Measurements from ENCODE around the gene CUX1. TPM values are rescaled to one million over a fixed set of nuclear protein-coding genes. Genes with fewer than 3 reads are reported as not detected.

Gene CUX1
- total RNA-seq, 2 experiments from 2014 or later: 35.6 to 38.0 TPM

GRCh38 chr7:102125127-102125596, 307.7 kb downstream of the CUX1 start:
- Mint-ChIP-seq H3K36me3 (ENCODE audit: low read depth) (peaks cover 9% of the 10 kb centered on the region), H3K9me3 (no peaks in the 10 kb centered on the region), H3K4me1 (ENCODE audit: low read depth) (peaks cover 8% of the 10 kb centered on the region), H3K27me3 (no peaks in the 10 kb centered on the region), H3K4me3 (no peak overlapping the region), H3K27ac (no peak overlapping the region)
- H3K4me3 ChIP-seq (ENCODE audit: low read length): no peak overlapping the region
- no peak for TF ChIP-seq CTCF (IDR thresholded peaks at IDR 0.05)
- no peaks in the 10 kb centered on the region for H3K9me3 ChIP-seq (ENCODE audit: control insufficient read depth in 1 of 2, insufficient read depth in 1 of 2, low read length in 2 of 2)
- H3K36me3 ChIP-seq (ENCODE audit: insufficient read depth, low read length): peaks cover 5% of the 10 kb centered on the region
- no peak overlapping the region for H3K27ac ChIP-seq (ENCODE audit: low read depth in 1 of 2, low read length in 2 of 2)
- POLR2A ChIA-PET: no interaction called here
- CTCF ChIA-PET: no interaction called here
- intact Hi-C loops (cut with DNase I, micrococcal nuclease): no loop called here
- DNase-seq (peak in 2 of 14 experiments; percentile 9 to 29), ATAC-seq (ENCODE audit: poor library complexity) (no peak)
- peaks cover 7% of the 10 kb centered on the region for H3K4me1 ChIP-seq (ENCODE audit: insufficient read depth, low read length)
- no peaks in the 10 kb centered on the region for H3K27me3 ChIP-seq (ENCODE audit: control insufficient read depth in 1 of 2, insufficient read depth in 2 of 2, low read length in 2 of 2)

- H3K36me3 ChIP-seq (ENCODE audit: insufficient read depth, low read length): peaks cover 5% of the 10 kb centered on the region
- ATAC-seq (ENCODE audit: poor library complexity): no peak
- no peak for DNase-seq
- no peaks in the 10 kb centered on the region for H3K9me3 ChIP-seq (ENCODE audit: control insufficient read depth in 1 of 2, insufficient read depth in 1 of 2, low read length in 2 of 2)
- H3K4me1 ChIP-seq (ENCODE audit: insufficient read depth, low read length): no peaks in the 10 kb centered on the region
- no peaks in the 10 kb centered on the region for H3K27me3 Mint-ChIP-seq
- H3K36me3 Mint-ChIP-seq (ENCODE audit: low read depth): peaks cover 15% of the 10 kb centered on the region
- CTCF ChIA-PET: no interaction called here
- no peak overlapping the region for H3K4me3 Mint-ChIP-seq
- no peaks in the 10 kb centered on the region for H3K27me3 ChIP-seq (ENCODE audit: control insufficient read depth in 1 of 2, insufficient read depth in 2 of 2, low read length in 2 of 2)
- no peaks in the 10 kb centered on the region for H3K4me1 Mint-ChIP-seq (ENCODE audit: low read depth)
- intact Hi-C loops (cut with DNase I, micrococcal nuclease): no loop called here
- no peak overlapping the region for H3K4me3 ChIP-seq (ENCODE audit: low read length)
- H3K27ac Mint-ChIP-seq: no peak overlapping the region
- POLR2A ChIA-PET: no interaction called here
- no peak for TF ChIP-seq CTCF (IDR thresholded peaks at IDR 0.05)
- no peak overlapping the region for H3K27ac ChIP-seq (ENCODE audit: low read depth in 1 of 2, low read length in 2 of 2)
- no peaks in the 10 kb centered on the region for H3K9me3 Mint-ChIP-seq
Measured at GRCh38 chr7:102128303-102128702, 310.9 kb downstream of the CUX1 start.

GRCh38 chr7:102129636-102130370, 312.4 kb downstream of the CUX1 start:
- Mint-ChIP-seq H3K4me1 (ENCODE audit: low read depth) (no peaks in the 10 kb centered on the region), H3K27me3 (no peaks in the 10 kb centered on the region), H3K36me3 (ENCODE audit: low read depth) (peaks cover 6% of the 10 kb centered on the region), H3K27ac (no peak overlapping the region), H3K9me3 (no peaks in the 10 kb centered on the region), H3K4me3 (no peak overlapping the region)
- intact Hi-C loops (cut with DNase I, micrococcal nuclease): no loop called here
- ATAC-seq (ENCODE audit: poor library complexity): no peak
- ChIA-PET CTCF (no interaction called here), POLR2A (no interaction called here)
- H3K27me3 ChIP-seq (ENCODE audit: control insufficient read depth in 1 of 2, insufficient read depth in 2 of 2, low read length in 2 of 2): no peaks in the 10 kb centered on the region
- peaks cover 7% of the 10 kb centered on the region for H3K36me3 ChIP-seq (ENCODE audit: insufficient read depth, low read length)
- H3K27ac ChIP-seq (ENCODE audit: low read depth in 1 of 2, low read length in 2 of 2): no peak overlapping the region
- TF ChIP-seq CTCF (IDR thresholded peaks at IDR 0.05): no peak
- H3K4me1 ChIP-seq (ENCODE audit: insufficient read depth, low read length): no peaks in the 10 kb centered on the region
- no peak overlapping the region for H3K4me3 ChIP-seq (ENCODE audit: low read length)
- no peak for DNase-seq
- H3K9me3 ChIP-seq (ENCODE audit: control insufficient read depth in 1 of 2, insufficient read depth in 1 of 2, low read length in 2 of 2): no peaks in the 10 kb centered on the region
